Stimulated activated CD8-positive, alpha-beta memory T cell treated with anti-CD3 and anti-CD28 coated beads, Interleukin-4, amount 100 ng/mL, for 24 hours (primary cell): ENCODE data around the gene CFH.
"Not testable (repeated sequence)": the region's sequence is repeated elsewhere in the genome, so short reads cannot be mapped to it uniquely, and the experiment has no call there.

Source experiments
- DNase-seq: peaks from one replicate; pipeline ENCODE4 v3.0.0-alpha.2; 2020; ENCODE audit warnings: low read depth

Gene CFH

DNA sequence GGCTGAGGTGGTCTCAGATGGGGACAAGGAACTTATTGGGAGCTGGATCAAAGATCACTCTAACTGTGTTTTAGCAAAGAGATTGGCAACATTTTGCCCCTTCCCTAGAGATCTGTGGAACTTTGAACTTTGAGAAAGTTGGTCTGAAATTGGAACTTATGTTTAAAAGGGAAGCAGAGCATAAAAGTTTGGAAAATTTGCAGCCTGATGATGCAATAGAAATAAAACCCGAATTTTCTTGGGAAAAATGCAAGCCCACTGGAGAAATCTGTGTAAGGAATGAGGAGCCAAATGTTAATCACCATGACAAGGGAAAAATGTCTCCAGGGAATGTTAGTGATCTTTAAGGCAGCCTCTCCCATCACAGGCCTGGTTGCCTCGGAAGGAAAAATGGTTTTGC is 17.2 kb downstream of the CFH start:
- no peak for DNase-seq

DNA sequence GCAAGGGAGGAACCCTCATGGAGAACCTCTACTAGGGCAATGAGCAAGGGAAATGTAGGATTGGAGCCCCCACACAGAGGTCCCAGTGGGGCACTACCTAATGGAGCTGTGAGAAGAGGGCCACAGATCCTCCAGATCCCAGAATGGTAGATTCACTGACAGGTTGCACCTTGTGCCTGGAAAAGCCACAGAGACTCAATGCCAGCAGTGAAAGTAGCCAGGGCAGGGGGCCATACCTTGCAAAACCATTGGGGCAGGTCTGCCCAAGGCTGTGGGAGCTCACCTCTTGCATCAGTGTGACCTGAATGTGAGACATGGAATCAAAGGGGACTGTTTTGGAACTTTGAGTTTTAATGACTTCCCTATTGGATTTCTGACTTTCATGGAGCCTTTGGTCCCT is 17.9 kb downstream of the CFH start:
- DNase-seq = no peak

DNA sequence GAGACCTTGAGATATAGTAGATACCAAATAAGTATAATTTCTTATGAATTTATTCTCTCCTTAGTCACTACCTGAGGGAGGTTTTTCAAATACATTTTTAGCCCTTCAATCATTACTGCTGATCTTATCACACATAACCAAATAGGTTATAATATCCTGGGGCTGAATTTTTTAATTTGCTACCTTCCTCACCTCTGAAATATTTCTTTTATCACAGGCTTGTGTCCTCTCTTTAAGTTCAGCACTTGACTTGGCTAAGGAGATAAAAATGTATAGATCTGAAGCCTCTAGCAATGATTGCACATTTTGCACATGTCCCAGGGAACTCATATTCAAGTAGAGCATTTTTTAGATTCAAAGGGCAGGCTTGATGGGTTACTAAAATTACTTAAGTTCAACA is 23.1 kb downstream of the CFH start:
- no peak for DNase-seq

DNA sequence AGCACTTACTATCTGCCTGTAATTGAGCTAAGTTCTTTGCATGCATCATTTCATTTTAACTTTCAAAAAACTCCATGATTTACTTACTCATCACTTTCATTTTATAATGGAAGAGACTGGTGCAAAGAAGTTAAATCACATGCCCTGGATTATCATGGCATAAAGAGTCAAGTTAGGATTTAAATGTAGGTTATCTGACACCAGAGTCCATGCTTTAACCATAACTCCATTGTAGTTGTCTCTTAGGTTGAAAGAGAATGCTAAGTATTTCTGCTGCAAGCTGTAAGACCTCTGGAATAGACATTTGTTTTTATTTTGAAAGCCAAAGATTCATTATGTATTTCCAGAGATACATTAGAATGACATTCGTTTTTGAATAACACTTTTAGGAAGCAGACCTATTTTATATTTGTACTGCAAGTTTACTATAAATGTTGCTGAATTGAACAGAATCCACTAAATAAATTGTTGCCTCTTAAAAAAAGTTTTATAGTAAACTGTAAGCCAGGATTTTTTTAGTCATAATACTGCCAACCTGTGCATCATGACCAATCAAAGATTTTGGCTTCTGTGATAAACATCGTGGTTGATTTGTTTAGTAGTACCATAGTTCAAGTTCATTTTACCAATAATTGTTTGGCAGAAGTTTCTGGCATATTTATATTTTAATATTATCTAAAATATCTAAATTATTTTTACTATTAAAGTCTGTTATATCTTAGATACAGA is 26.1 kb downstream of the CFH start:
- no peak for DNase-seq

DNA sequence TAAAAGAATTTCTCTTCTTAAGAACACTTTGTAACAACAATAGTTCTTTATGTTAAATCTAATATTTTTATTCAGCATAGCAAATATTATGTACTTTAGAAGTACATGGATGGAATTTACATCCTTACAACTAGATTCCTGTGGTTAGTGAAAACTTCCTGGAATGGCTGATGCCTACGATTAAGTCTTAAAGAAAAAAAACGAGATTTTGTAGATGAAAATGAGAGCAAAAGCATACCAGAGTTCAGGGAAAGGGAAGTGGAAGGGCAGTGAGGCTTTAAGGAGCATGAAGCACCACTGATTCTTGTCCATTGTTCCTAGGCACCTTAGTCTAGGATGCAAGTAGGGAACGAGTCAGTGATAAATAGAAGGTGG is 26.7 kb downstream of the CFH start:
- DNase-seq = no peak

DNA sequence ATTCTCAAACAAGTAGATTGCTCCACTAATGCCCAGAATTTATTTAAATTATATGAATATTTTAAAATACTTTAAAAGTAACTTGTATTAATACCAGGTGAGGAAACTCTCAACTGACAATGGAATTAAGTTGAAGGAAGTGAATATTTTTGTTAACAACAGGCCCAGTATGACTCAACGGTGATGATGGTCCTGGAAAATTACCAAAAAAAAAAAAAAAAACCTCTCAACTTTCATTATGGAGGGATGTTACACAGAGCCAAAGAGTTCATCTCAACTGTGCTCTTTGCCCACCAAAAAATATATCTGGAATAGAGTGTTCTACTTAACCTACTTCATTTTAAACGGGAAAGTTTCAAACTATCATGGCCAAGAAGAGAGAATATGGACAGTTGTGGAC is 28.3 kb downstream of the CFH start:
- no peak for DNase-seq

DNA sequence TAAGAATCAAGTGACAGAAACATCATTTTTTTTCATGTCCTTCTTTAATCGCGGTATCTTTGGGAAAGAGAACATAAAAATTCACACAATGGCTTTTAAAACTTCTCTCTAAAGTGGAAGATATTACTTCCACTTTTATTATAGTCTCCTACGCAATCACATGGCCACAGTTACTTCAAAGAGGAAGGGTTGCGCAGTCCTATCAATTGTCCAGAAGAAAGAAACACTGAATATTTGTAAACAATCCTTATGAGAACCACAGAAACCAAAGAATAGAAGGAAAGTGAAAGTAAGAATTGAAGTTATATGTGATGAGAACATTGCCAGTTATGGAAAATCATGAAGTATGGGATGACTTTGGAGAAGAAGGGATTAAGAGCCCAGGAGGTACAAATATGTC is 32.6 kb downstream of the CFH start:
- no peak for DNase-seq

DNA sequence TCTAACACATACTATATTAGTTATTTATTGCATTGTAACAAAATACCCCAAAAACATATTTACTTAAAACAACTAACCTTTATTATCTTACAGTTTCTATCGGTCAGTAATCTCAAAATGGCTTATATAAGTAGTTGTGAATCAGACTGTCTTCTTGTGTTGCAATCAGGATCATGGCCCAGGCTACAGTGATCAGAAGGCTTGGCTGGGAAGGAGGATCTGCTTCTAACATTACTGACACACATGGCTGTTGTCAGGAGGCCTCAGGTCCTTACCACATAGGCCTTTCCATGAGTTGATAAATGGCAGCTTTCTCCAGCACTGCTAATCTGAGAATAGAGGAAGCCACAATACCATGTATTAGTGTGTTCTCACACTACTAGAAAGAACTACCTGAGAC is 33.7 kb downstream of the CFH start:
- no peak for DNase-seq

DNA sequence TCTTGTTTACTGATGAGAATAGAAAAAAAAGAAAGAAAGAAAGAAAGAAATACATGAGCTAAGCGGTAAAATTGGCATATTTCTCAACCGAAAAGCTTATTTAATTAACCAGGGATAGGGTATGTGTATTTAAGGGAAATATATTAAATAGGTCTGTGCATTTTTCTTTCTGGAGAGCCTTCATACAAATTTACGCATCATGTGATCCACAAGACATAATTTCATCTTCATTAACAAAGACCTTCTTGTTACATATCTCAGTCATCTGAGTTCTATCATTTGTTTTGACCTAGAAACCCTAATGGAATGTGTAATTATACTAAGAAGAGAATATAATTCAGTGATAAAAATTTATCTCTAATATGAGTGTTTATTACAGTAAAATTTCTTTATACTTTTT is 37.2 kb downstream of the CFH start:
- no peak for DNase-seq

DNA sequence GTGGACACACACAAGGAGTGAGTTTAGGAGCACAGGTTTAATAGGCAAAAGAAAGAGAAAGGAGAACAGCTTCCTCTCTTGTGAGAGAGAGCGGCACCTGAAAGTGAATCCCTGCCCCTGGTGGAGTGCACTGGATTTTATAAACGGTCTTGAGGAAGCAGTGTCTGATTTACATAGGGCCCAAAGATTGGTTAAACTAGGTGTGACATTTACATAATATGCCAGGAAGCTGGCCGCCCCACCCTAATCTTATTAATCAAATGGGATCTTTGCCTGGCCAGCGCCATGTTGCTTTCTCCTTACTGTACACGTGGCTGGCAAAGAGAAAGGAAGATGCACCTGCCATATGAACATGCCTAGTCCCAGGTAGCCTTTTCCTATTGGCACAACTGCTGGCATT is 38.7 kb downstream of the CFH start:
- no peak for DNase-seq

DNA sequence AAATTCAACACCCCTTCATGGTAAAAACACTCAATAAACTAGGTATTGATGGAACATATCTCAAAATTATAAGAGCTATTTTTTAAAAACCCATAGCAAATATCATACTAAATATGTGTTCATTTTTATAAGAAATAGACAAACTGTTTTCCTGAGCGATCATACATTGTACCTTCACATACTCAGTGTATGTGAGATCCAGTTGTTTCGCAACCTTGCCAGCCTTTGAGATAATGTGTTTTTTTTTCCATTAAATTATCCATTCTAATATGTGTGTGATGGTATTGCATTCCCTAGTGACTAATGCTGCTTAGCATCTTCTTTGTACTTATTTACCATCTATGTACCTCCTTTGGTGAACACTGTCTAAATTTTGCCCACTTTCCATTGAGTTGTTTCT is 47.1 kb downstream of the CFH start:
- DNase-seq = no peak

DNA sequence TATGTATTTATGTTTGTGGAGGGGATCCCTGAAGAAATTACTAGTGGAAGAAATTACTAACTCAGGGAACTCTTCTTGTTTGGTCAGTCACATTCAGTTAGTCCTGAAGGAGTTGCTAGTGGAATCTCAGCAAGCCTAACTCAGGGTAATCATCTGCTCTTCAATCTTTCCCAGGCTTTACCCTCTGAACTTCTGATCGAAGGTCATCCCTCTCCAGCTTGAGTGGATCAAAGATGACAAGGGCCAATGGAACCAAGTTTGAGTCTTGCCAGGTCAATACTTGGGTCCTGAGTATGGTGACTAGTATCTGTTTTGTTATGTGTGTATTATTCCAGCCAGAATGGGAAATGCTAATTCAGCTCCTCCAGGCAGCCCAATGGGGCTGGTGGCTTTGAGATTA is 49.3 kb downstream of the CFH start:
- no peak for DNase-seq

DNA sequence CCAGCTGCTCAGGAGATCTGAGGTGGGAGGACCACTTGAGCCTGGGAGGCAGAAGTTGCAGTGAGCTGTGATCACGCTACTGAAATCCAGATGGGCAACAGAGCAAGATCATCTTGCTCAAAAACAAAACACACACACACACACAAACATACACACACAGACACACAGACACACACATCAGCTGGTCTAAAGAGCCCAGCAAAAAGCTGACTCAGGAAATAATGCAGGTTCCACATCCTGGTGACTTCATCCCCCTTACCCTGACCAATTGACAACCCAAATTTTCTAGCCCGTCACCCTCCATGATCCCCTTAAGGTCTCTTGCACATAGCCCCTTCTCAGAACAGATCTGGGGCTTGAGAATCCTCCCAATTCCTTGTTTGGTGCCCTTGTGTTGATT is 58.0 kb downstream of the CFH start:
- not testable (repeated sequence) for DNase-seq

DNA sequence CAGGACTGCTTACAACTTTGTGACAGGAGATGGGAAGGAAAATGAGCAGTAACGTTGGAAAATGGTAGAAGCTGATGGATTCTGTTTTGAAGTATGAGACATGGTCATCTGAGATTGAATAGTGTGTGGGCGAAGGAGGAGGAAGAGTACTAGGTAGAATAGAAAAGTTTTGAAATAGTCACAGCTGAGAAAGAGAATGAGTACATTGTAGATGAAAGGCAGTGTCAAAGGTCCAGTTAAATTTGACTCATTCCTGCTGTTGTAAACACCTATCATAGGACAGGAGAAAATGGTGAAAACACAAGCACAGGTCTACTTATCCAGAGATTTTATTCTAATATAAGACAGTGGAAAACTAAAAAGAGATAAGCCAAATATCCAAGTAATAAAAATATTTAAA is 66.0 kb downstream of the CFH start:
- DNase-seq = no peak

DNA sequence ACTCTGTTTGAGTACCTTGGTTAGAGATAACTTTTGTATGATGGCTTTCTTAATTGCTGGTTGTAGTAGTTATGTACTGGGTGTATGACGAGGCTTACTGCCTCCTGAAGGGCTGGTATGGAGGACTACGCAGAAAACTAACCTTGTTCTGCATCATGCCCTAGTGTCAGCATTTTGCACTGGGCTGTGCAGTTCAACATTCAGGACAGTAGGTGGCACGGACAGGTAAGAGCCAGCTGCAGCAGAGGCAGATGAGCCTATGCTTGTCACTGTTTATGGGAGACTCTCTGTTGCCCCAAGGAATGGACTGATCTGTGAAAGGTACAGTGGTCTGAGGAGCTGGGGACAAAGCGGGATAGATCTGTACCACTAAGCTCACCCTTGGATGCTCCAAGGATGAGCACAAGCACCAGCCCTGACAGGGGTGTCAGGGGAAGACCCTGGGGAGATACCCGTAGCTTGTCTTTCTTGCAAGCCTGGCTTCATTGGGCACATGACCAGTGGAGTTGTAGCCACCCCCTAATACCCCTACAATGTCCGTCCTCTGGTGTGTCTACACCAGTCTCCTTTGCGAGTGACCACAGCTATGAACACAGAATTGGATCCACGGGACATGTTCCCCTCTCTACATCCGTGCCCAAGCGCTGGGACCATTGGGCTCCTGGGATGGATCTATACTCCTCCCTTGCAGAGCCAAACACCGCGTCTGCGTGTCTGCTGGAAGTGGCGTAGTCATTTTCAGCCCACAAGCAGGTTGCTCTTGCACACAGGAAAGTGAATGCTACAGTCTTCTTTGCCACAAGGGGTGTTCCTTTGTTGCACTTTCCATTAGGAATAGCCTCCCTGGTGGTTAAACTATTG is 71.7 kb downstream of the CFH start:
- DNase-seq = peak; percentile 24

DNA sequence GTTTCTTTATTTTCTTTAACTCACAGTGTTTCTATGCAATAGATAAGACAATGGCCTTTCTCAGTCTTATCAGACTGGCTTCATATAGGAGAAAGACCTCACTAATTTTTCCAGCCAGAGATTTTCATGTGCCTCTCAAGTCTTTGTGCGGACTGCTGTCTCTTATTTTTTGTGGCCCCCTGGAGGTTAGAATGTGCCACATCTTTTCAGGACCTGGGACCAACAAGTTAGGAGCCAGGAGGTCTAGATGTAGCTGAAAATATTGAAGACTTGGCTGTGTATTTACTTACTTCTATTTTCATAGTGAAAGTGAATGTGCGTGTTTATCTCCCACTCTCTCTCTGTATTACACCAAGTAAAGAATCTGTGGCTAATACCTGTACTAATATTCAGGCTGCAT is 80.7 kb downstream of the CFH start:
- DNase-seq = no peak

DNA sequence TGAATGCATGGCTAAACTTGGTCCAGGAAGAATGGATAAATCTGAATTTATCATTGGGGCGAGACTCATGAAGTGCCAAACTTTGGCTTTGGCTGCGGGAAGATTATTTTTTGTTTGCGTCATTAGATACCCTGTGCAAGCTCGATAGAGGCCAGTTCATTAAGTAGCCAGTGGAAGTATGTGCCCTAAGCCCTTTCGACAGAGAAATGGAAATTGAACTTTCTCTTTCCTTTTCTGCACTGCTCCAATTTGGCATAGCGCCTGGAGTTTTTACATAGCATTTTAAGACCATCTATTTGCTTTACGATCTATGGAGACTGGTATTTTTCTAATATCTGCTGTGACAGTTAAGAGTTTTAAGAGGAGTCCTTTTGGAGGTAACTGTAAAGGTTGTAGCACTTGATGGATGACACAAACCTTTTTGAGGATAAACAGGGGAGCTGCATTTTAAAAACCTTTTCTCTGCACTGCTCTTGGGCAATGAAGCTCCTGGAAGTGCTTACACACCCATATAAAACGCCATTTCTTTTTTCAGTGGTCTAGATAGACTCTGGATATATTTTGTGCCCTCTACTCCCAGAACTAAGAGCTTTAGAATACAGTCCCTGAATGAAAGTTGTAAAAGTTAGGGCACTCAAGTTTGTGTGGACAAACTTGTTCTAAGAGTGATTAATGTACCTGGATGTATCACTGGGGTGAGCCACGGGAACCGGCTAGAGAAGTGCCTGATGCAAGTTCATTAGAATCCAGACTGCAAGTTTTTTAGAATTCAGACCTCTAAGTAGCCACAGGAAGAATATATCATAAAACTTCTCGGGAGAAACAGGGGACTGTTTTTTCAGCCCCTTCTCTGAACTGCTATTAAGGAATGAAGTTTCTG is 81.5 kb downstream of the CFH start:
- no peak for DNase-seq

DNA sequence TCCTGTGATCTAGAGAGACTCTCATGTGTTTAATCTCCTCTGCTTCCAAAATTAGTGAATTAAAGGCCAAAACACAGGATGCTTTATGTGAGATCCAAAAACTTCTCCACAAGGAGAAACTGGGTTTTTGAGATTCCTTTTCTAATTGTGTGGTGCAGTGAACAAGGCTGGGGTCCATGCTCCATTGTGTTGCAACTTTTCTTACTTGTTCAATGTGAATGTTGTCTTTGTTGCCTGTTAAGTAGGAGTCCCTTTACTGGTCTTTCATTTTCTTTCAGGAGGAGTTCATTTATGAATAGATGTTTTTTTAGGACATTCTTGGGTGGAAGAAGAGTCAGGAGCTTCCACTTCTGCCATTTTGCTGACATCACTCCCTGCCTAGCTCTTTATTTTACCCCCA is 82.2 kb downstream of the CFH start:
- DNase-seq = no peak

DNA sequence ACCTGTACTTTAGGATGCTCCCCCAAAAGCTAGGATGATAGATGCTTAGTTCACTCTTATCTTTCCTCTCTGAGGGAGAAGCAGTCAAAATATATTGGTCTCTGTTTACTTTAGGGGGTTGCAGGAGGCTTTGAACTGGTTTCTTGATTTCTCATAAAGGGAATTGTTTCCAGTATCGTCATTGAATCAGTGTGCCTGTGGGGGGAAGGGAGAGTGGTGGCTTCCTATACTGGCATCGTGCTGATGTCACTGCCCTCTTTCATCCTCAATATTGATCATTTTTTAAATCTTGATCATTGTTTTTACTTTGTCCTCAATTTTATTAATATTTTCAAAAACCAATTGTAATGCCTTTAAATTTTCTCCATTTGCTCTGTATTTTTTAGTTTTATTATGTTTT is 82.6 kb downstream of the CFH start:
- no peak for DNase-seq

DNA sequence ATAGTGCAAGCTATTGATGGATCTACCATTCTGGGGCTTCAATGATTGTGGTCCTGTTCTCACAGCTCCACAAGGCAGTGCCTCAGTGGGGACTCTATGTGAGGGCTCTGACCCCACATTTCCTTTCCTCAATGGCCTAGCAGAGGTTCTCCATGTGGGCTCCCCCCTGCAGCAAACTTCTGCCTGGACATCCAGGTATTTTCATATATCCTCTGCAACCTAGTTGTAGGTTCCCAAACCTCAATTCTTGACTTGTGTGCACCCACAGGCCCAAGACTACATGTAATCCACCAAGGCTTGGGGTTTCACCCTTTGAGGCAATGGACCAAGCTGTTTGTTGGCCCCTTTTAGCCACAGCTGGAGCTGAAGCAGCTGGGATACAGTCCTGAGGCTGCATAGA is 86.9 kb downstream of the CFH start:
- no peak for DNase-seq

DNA sequence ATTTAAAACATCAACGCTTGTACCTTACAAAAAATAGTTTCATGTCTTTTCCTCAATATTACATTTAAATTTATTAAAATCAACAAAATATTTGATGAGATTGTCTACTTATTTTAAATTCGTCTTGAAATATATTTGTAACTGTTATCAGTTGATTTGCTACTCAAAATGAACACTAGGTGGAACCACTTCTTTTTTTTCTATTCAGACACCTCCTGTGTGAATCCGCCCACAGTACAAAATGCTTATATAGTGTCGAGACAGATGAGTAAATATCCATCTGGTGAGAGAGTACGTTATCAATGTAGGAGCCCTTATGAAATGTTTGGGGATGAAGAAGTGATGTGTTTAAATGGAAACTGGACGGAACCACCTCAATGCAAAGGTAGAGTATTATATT is 91.4 kb downstream of the CFH start:
- DNase-seq = not testable (repeated sequence)

DNA sequence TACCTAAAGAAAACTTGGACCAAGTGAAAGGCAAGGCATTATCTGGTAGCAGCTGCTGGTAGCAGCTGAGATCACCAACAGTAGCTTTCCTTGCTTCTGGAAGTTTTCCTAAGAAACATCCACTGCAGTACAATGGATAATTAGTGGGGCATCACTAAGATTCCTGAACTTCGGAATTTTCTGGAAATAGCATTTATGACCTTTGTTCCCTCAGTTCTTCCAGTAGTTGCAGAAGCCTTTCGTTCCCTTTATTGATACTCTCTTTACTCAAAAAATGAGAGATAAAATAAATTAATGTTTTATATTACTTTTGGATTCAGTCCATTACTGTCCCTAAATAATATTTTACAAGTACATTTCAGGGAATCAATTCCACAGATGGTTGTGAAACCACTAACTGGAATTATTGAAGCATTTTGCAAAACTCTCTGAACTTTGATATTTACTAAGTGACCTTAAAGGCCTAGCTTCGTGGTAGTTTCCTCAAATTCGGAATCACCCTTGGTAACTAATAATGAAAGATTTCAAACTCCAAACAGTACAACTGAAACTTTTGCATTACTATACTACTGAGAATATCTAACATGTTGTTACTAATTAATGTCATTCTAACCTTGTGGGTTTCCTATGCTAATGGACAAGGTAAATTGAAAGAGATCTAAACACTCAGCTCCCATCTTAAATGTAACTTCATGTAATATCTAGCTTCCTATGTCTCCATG is 113.3 kb downstream of the CFH start:
- not testable (repeated sequence) for DNase-seq
